Inferior parietal cortex (tissue), 1 donor: ENCODE data around the gene PTPN1.

Experiments
- DNase-seq: peaks from one replicate; pipeline ENCODE4 v3.0.0-alpha.2; 2016; ENCODE audit errors: extremely low spot score

Gene PTPN1

DNA sequence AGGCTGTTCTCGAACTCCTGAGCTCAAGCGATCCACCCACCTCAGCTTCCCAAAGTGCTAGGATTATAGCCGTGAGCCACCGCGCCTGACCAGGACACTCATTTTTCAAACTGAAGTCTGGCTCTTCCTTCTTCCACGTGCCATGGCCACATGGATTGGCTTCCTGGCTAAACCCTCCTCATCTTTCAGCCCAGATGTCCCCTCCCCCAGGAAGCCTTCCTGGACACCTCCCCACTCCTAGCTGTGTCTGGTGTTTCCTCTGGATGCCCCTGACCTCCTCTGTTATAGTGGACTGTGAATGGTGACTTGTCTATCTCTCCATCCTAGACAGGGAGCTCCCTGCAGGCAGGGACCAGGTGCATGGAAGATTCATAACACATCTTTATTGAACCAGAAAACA lies 124.0 kb downstream of the PTPN1 start:
- no peak for DNase-seq
